ENCODE measurements around the gene MEF2C.
A peak's percentile ranks its signal among the peaks of the same experiment; 100 is the strongest.

The MEF2C gene

DNA sequence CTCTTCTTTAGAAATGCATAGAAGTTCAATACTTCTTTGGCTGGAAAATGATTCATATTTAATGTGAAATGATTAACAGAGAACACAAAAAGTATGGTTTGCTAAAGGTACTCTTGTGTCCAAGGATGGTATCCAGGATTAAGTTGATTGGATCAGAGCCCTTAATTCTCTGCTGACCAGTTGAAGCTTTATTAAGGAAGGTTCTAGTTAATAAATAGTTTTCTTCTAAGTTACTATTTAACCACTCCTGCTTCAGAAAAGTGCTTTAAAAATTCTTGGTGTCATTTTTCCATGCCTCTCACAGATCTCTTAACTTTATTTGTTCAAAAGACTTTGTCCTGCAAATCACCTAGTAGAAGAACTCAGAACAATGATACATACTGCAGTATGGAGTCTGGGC lies 134.3 kb downstream of the MEF2C start:
- DNase-seq, result no peak

DNA sequence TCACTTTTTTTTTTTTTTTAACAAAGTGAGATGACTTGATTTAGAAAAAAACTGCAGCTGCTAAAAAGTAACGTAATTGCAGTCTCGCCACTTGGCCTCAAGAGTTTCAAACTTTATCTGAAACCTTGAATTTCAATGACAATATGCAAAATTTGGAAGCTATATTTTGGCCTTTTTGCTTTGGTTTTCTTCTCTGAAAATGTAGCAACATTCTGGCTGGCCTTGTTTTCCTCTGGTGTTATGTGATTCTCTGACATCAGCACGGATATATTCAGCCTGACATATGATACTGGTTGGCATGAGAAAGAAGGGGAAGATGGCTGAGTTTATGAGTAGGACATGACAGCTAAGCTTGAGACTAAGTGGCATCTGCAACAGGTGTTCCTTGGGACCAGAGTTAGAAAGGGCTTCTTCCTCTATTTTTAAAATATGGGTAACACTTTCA lies 136.5 kb downstream of the MEF2C start:
- DNase-seq, result no peak

DNA sequence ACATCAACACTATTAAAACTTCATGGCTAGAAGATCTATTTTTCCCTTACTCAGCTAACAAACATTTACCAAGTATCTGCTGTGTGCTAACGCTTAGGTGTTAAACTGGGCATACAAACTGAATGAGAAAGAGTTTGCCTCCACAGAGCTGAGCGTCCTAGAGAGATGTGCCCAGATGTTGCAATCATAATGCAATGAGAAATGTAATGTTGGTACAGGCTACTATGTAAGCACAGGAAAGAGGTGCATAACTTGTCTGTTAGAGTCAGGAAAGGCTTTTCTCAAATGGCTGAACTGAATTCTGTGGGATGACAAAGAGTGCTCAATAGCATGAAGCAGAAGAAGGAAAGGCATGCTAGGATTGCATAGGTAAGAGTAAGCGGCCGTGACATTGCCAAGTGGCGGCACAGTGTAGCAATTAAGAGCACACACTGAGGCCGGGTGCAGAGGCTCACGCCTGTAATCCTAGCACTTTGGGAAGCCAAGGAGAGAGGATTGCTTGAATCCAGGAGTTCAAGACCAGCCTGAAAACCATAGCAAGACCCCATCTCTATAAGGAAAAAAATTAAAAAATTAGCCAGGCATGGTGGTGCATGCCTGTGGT lies 137.8 kb downstream of the MEF2C start:
- DNase-seq, result no peak

DNA sequence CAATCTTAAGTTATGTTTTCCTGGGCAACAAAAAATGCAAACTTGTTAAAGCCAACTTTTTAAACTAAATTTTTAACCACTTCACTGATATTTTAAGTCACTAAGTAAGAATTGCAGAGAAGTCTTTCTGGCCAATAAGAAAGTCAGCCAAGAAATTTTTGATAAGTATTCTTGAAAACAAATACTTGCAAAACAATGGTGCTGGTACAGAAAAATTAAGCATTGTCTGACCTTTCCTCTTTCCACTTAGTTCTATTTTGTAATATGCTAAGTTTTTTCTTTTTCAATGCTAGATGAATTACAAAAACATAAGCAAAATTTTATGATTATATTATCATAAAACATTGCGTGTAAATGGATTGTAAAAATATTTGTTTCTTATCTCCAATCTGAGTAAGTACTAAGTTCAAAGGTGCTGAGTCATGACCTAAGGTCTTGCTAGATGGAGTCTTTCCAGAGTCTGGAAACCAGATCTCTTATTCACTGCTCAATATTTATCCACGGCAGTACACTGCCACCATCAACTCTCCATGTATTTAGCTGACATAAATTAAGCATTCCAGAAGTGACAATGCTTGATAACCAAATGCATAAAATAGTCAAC lies 139.7 kb downstream of the MEF2C start:
- DNase-seq, result no peak

DNA sequence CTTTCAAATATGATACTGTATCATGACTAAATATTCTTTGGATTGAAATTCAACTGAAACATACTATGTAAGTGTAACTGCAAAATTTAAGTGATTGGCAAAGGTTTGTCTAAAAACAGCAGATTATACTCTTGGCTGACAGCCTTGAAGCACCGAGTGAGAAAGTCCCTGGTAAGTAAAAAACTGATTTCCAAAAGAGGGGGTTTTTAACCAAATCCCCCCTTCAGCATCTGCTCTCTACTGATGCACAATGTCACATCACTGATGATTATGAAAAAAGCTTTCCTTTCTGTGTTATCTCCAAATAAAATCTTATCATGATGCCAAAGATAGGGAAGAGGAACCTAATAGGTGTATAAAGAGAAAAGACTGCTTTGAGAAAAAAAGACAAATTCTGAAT lies 141.0 kb downstream of the MEF2C start:
- no peak for DNase-seq

DNA sequence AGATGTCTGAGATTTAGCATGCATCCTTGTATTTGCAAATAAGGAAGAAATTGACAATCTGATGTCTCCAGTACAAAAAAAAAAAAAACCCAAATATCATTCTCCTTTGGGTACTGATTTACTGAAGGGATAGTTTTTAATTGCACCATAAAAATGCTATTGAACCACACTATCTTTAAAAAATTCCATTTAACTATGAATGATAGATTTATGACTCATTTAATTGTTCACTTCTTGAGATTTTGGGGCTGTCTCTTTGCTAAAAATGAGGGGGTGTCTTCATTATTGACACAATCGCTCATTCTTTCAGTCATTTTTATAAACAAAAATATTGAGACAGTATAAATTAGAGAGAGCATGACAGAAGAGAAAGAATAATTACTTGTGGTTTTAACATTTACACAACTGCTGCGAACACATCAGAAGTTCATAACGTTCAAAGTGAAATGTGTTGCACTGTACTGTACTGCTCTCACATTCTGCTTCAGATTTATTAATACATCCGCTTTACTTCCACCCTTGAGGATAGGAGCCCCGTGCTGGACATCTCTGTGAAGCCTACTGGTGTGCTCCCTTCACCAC lies 142.3 kb downstream of the MEF2C start:
- DNase-seq, result no peak

DNA sequence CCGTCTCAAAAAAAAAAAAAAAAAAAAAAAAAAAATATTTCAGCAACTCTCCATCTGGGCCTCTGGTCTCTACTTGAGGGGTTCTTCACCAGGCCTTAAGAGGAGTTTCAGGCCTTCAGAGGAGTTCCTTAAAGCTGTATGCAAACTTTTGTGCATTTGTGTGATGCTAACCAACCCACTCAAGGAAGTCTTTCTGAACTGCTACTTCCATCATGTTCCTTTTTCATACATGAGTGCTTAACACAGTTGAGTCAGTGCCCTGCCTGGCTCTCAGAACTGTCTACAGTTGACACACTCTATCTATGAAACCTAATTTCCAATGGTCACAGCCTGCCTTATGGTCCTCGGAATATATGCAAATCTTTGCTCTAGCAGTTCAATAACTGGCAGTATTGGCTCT lies 146.5 kb downstream of the MEF2C start:
- no peak for DNase-seq

DNA sequence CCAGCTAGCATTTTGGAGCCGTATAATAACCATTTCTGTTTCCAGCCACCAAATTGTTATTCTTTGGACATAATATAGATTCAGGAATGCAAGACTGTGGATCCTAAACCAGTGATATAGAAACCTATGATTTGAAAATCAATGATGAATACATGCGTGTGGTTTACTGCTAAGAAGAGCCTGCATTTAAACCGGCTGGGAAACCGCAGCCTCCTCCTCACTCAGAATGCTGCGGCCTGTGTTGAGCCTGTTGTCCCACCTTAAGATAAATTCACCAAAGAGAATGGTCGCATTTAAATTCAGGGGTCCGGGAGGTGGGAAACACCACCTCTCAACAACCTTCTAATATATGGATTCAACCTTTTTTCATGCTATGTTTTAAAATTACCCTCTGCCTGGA lies 148.0 kb downstream of the MEF2C start:
- DNase-seq, result peak; percentile 60

DNA sequence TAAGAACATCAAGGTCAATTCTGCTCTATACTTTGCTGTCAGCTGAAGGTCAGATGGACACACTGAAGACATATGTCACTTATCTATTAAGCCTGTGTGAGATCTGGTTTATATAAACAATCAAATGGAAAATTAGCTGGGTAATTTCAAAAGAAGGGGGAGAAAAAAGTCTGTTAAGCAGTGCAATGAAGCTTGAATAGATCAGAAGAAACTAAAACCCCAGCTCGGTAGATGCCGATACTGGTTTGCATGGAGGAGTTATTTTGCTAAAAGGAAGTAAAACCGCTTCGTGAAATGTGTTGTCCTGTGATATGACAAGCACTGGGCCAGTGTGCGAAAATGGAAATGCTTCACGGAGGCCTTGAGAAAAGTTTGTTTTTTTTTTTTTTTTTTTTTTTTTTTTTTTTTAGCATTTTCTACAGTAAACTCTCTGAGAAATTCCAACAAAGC lies 148.8 kb downstream of the MEF2C start:
- DNase-seq, result no peak

DNA sequence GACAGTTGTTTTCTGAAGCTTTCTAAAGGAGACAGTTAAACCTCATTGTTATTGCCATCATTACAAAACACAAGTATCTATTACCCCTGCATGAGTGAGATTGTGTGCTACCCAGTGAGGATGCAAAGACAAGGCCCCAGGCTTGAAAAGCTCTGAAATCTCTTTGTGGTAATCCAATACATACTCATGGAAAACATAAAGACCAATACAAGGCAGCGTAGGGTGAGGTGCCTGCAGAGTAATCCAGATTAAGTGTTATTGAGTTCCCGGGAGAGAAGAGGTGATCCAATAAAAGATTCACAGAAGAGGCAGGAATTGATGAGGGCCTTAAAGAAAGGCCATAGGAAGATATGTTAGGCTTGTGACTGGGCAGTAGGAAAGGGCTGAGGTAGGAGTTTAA lies 150.1 kb downstream of the MEF2C start:
- DNase-seq, result no peak

DNA sequence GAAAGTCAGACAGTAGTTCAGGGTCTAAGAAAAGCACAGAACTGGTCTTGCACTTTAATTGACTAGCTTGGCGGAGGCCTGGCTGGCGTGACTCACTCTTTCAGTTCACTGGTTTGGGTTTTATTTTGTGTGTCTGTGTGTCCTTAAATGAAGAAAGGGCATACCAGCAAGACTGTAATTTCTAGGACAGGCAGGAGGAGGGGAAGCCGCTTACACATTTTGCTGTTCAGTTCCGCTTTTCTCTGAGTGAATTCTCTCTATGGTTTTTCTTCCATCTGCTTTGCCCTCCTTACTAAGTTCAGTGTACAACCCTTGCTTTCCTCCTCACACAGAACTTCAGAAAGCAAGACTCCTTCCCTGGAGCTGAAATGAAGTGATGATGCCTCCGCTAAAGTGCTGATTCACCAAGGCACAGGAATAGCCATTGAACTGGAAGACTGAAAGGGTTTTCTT lies 150.8 kb downstream of the MEF2C start:
- DNase-seq, result peak; percentile 51

DNA sequence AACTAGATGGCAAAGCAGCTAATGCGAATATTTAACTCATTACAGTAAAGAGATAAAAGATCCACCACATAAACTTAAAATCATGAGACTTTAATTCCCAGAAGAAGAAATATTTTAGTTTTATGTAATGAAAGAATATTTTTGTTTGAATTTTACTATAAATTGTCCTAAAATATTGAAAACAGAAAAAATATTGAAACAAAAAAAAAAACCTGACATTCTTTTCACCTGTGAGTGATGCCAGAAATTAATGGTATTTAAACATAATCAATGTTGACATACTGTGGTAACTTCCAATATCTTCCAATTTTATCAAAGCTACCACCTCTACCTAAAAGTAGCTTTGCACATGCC lies 153.2 kb downstream of the MEF2C start:
- DNase-seq, result no peak

DNA sequence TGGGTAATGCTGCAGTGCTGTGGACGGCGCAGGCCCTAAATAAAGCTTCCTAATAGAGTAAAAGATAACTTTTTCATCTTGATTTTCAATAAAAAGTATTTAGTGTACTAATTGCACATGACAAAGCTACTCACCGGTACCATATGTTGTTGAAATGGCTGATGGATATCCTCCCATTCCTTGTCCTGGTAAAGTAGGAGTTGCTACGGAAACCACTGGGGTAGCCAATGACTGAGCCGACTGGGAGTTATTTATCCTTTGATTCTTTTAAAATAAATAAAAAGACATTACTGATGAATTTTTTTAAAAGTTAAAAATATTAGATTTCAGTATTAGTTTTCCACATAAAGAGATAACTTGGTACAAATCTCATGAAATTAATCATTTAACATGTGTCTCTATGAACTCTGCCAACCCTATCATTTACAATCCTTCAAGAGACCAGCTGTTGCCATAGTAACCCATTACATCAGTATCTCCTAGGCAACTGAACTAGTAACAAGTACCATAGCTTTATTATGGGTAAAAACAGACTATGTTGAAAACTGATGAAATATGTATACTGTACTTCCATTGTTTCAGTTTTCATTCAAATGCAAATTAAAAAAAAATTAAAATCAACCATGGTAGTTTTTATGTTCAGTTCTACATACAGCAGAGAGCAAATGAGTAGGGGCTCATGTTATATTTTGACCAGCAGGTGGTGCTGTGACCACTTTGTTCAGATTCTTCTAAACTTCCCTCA lies 153.7 kb downstream of the MEF2C start:
- peak; percentile 79 for DNase-seq

DNA sequence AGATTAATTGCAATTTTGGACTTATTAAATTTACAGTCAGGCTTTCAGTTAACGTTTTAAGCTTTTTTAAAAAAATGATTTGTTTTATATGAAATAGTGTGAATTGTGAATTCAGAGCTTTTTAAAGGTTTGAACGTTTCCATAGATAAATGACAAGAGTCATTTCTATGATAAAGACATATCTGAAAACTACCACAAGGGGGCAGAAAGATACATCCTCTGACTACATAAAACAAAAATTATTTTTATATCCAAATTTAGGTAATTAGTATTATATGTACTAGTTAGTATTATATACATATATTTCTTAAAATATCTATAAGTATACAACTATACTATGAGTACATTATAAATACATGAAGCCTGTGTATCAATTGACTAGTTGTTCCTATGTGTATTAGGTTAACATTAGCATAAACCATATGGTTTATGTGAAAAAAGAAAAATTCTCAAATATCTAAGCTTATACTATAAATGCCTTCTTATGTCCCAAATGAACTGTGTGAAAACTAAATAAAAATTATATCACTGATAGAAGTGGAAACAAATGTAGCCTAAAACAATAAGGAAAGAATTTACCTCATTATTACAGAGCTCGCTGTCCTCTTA lies 155.2 kb downstream of the MEF2C start:
- DNase-seq, result no peak

DNA sequence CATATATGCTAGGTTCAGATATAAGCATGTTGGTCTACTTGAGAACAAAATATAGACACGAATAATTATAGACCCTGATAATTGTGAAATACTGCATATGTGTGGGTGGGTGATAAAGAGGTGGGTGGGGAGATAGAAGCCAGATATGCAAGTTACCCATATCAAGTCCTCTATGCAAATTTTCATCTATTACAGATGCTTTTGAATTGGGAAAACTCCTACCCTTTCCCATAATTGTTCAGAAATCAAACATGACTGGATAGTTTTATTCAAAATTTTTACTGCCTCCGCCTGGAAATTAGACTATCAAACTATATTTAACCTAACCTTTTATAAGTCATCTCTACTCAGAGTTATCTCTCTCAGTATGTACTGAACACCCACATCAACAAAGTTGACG lies 157.5 kb downstream of the MEF2C start:
- DNase-seq, result no peak

DNA sequence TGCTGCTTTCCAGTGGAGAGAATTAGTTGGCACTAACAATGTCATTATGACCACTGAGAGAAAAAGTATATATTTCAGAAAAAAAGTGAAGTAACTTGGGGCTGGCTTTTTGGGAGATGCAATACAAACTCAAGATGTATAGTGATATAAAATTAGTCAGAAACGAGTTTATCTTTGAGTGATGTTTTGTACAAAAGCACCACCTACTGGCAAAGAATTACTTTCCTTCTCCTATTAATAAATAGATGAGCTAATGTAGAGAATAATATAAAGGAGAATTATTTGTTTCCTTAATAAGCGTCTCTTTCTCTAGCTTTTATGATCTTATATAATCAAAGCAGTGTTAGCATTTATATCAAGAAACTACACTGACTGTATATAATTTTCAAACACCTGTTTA lies 158.8 kb downstream of the MEF2C start:
- no peak for DNase-seq

DNA sequence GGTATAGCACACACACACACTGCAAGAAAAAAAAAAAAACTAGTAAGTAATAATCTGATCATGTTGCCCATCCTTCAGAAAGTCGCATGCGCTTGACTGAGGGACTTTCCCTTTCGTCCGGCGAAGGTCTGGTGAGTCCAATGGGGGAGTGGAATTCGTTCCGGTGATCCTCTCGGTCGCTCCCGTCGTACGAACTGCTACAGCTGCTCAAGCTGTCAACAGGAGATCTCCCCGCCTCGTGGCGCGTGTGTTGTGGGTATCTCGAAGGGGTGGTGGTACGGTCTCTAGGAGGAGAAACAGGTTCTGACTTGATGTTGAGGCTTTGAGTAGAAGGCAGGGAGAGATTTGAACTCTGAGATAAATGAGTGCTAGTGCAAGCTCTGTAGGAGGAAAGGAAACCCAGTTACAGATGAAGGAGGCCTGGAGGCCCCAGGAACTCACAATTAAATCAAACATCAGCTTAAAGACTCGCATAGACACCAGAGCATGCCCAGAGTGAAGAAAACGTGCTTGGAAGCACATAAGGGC lies 160.4 kb downstream of the MEF2C start:
- DNase-seq, result no peak

DNA sequence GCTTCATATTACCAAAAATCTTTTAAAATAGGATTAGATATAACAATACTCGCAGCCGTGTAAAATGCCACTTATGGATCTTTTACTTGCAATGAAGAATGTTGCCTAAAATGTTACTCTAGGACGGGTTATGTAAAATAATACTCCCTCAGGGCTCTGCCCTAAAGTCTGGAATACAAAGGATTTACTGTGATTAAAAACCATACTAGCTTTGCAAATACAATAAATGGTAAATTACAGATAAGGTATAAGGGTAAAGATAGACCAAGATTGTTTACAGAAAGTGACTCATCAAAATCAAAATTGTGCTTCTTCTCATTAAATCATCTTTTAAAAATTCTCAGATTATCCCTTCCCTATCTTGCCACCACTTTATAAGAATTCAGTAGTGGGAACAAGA lies 163.6 kb downstream of the MEF2C start:
- DNase-seq, result no peak

DNA sequence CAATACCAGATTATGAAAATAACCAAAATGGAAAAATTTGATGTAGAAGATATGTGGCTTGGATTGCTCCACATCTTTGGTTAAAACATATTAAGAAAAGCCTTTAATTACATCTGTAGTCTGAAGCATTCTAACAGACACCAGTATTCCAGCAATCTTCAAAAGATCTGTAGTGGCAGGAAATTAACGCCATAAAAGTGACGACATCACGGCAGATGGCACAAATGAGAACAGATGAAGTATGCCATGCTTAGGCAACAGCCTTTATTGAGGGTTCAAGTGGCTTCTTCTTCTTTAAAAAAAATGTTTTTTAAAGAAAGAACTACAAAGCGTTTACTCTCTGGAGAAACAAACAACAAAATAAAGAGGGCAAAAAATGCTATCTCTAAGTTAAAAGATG lies 164.2 kb downstream of the MEF2C start:
- no peak for DNase-seq

DNA sequence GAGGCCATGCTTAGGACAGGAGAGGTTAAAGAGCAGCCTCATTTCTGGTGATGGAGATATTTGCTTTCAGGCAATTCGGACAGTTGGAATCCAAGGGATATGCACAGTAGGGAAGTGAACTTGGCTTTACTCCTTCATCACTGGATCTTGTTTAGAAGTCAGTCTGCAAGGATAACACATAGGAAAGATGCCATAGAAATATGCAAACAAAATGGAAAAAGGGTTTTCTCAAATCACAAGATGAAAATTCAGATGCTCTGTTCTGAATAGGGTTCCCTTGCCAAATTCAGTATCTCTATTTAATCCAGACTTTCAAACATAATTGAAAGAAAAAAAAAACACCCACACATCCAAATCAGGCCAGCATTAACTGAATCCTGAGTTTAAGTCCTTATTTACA lies 166.9 kb downstream of the MEF2C start:
- no peak for DNase-seq

DNA sequence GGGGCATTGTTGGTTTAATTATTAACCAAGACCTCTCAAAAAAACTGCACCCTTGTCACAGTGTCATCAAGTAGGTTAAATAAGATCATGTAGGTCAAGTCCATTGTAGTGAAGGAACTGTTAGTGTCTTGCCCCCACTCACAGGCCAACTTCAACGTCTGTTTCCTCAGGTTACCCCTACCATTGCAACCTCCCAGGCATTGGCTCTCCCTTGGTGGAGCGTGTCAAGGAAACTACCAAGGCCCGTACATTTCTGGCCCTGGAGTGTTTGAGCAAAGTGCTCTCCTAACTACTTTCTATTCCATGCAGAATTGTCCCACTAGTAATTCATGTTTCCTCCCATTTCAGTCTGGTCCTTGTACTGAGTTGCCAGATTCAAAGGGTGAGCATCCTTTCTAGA lies 167.5 kb downstream of the MEF2C start:
- no peak for DNase-seq

DNA sequence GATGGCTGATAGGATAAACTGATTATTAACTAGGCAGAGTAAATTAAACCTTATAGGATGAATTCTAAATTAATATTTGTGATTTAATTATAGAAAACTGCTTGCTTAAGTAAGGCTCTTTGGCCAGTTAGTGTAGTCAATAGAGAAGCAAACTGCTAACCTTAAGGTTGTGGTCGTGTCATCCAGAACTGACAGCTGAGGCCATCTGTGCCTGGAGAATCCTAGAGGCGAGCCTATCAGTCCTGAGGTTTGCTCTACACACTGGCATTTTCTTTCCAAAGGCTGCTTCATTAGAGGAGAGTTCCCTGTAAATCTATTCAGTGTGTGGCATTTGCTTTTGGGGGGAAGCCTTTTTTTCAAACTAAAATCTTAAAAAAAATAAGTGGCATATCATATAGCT lies 169.2 kb downstream of the MEF2C start:
- DNase-seq, result no peak

DNA sequence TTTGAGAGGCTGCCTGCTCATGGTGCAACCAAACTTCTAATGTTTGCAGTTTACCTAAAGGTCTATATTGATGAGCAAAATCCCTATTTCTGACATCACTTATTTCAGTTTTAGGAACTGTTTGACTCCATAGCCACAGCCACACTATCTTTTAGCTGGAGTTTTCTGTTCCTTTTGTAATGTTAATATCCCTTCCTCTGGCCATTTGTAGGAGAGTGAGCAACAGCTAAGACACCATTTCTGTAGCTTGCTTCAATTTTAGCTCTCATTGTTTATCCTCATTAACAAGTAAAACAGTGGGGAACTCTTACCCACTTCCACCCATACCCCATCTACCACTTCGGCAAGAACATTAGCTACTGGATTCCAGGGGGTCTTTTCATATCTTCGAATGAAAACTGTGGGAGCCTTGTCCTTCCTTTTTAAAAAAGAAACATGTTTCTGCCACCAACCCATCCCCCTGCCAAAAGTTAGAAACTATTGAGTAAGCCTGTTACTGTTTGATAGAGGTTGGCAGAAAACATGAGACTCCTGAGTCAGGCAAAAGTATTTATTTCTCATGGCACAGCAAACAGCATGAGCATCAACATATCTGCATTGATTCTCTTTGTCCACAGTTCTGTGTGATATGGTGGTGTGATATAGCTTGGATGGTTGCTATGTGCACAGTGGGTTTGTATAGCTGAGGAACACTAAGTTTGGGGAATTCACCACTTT lies 174.1 kb downstream of the MEF2C start:
- no peak for DNase-seq
